Measurements from ENCODE around the gene ZNF254.

GRCh38 chr19:24071078-24071477, 15.9 kb upstream of the ZNF254 start:
- TF ChIP-seq ZC3H4 (CRISPR knock-in tag; IDR thresholded peaks at IDR 0.05; ENCODE audit: borderline replicate concordance) = no peak
- TF ChIP-seq, protein P1, sequence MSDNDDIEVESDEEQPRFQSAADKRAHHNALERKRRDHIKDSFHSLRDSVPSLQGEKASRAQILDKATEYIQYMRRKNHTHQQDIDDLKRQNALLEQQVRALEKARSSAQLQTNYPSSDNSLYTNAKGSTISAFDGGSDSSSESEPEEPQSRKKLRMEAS (CRISPR knock-in tag; IDR thresholded peaks at IDR 0.05) = no peak
- TF ChIP-seq ZNF384 (IDR thresholded peaks at IDR 0.05; ENCODE audit: low read depth, low read length) = no peak
- TF ChIP-seq NFRKB (IDR thresholded peaks at IDR 0.05; ENCODE audit: low read depth) = no peak
- TF ChIP-seq CTCF (IDR thresholded peaks at IDR 0.05 in 2 of 3, conservative IDR thresholded peaks at IDR 0.05 in 1 of 3; ENCODE audit: insufficient read depth in 2 of 3, low read depth in 1 of 3, low read length in 3 of 3) = no peak
- TF ChIP-seq RNF2 (IDR thresholded peaks at IDR 0.05) = no peak
- no peak for TF ChIP-seq ZKSCAN8 (CRISPR knock-in tag; IDR thresholded peaks at IDR 0.05)
- TF ChIP-seq RAD21 (CRISPR knock-in tag; conservative IDR thresholded peaks at IDR 0.05 in 1 of 2, IDR thresholded peaks at IDR 0.05 in 1 of 2) = no peak

Data from K562 (cell line).